ENCODE measurements around the gene PLEKHA4.
"Not testable (repeated sequence)": the region's sequence is repeated elsewhere in the genome, so short reads cannot be mapped to it uniquely, and the experiment has no call there.

The PLEKHA4 gene

GRCh38 chr19:48883726-48884125 is 15.3 kb upstream of the PLEKHA4 start:
- no peak for DNase-seq

- peak; percentile 62 for DNase-seq
Observed at GRCh38 chr19:48881741-48882657, 13.6 kb upstream of the PLEKHA4 start.

- DNase-seq = not testable (repeated sequence)
Observed at GRCh38 chr19:48879696-48880095, 11.3 kb upstream of the PLEKHA4 start.

- DNase-seq = no peak
Observed at GRCh38 chr19:48879025-48879637, 10.7 kb upstream of the PLEKHA4 start.

GRCh38 chr19:48878196-48879024 is 10.0 kb upstream of the PLEKHA4 start:
- peak; percentile 100 for DNase-seq

GRCh38 chr19:48877855-48878195 is 9.4 kb upstream of the PLEKHA4 start:
- DNase-seq = no peak

- peak; percentile 94 for DNase-seq
Observed at GRCh38 chr19:48876043-48876981, 7.9 kb upstream of the PLEKHA4 start.

- DNase-seq = peak; percentile 79
Observed at GRCh38 chr19:48874303-48875135, 6.1 kb upstream of the PLEKHA4 start.

GRCh38 chr19:48873476-48874302 is 5.3 kb upstream of the PLEKHA4 start:
- DNase-seq = peak; percentile 99

- DNase-seq = peak; percentile 96
Observed at GRCh38 chr19:48872884-48873475, 4.6 kb upstream of the PLEKHA4 start.

- peak; percentile 98 for DNase-seq
Observed at GRCh38 chr19:48872182-48872883, 3.9 kb upstream of the PLEKHA4 start, which contains the start of gene PPP1R15A. TSS of gene PPP1R15A (plus strand) at chr19:48872421. CDS start at chr19:48873234, 813 bp downstream.

GRCh38 chr19:48871471-48872181 is 3.2 kb upstream of the PLEKHA4 start:
- not testable (repeated sequence) for DNase-seq

GRCh38 chr19:48870048-48870447 is 1.6 kb upstream of the PLEKHA4 start:
- DNase-seq = no peak

- DNase-seq = no peak
Observed at GRCh38 chr19:48867746-48868113, 687 bp downstream of the PLEKHA4 start.

GRCh38 chr19:48867123-48867745 is 1.2 kb downstream of the PLEKHA4 start:
- peak; percentile 80 for DNase-seq

GRCh38 chr19:48866692-48867091 is 1.7 kb downstream of the PLEKHA4 start:
- DNase-seq = no peak

- DNase-seq = no peak
Observed at GRCh38 chr19:48862827-48863226, 5.6 kb downstream of the PLEKHA4 start.

- no peak for DNase-seq
Observed at GRCh38 chr19:48861313-48861712, 7.1 kb downstream of the PLEKHA4 start.
